ENCODE measurements around the gene SCO2.

GRCh38 chr22:50516068-50516467 lies 9.3 kb downstream of the SCO2 start:
- TF ChIP-seq CTCF (IDR thresholded peaks at IDR 0.05) (no peak), POLR2A (IDR thresholded peaks at IDR 0.05) (no peak), POLR2AphosphoS5 (IDR thresholded peaks at IDR 0.05) (no peak)

Measured in breast epithelium (tissue), 3 donors.